ENCODE measurements around the gene MAGI2.

- TF ChIP-seq, protein P1, sequence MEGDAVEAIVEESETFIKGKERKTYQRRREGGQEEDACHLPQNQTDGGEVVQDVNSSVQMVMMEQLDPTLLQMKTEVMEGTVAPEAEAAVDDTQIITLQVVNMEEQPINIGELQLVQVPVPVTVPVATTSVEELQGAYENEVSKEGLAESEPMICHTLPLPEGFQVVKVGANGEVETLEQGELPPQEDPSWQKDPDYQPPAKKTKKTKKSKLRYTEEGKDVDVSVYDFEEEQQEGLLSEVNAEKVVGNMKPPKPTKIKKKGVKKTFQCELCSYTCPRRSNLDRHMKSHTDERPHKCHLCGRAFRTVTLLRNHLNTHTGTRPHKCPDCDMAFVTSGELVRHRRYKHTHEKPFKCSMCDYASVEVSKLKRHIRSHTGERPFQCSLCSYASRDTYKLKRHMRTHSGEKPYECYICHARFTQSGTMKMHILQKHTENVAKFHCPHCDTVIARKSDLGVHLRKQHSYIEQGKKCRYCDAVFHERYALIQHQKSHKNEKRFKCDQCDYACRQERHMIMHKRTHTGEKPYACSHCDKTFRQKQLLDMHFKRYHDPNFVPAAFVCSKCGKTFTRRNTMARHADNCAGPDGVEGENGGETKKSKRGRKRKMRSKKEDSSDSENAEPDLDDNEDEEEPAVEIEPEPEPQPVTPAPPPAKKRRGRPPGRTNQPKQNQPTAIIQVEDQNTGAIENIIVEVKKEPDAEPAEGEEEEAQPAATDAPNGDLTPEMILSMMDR (IDR thresholded peaks at IDR 0.05) = no peak
- no peak for TF ChIP-seq POLR2A (IDR thresholded peaks at IDR 0.05)
- TF ChIP-seq EP300 (IDR thresholded peaks at IDR 0.05) = no peak
Observed at GRCh38 chr7:78296046-78296597, 1157.3 kb downstream of the MAGI2 start.

Measured in suprapubic skin (tissue), 3 donors.